A673 (cell line): Measurements from ENCODE around the gene HMOX2.

Experiments
- CTCF ChIP-seq: fragments of 300-800, 200-600 bp; sonication (generic); conservative IDR thresholded peaks from 2 replicates; pipeline ENCODE4 v1.5.1; 2017; ENCODE audit warnings: low read depth, mild to moderate bottlenecking, antibody characterized with exemption, low read length, moderate library complexity, mixed read lengths
- EZH2 ChIP-seq: fragments of 200-600 bp; sonication (generic); IDR thresholded peaks from 2 replicates; pipeline ENCODE4 v1.6.1; 2017; ENCODE audit warnings: borderline replicate concordance, low read depth, mild to moderate bottlenecking, mixed read lengths, antibody characterized with exemption, low read length; ENCODE audit not compliant: poor library complexity, severe bottlenecking

- TF ChIP-seq EZH2: no peak
- TF ChIP-seq CTCF: no peak
These were observed 43.3 kb downstream of the HMOX2 start for GRCh38 chr16:4519274-4520058.
